AG10803 (cell line): ENCODE data around the gene GALNT18.

ENCODE experiments used
- DNase-seq: peaks from one replicate; pipeline ENCODE4 v3.0.0; 2010; ENCODE audit warnings: low read depth
- H3K4me3 ChIP-seq: 2 replicates; pipeline ENCODE4 v1.5.1; 2011; ENCODE audit warnings: mild to moderate bottlenecking, low read length, control low read depth
- CTCF ChIP-seq: conservative IDR thresholded peaks from 2 replicates; pipeline ENCODE4 v1.5.1; 2011; ENCODE audit warnings: mild to moderate bottlenecking, low read length, control low read depth, inconsistent platforms

GALNT18 gene

DNA sequence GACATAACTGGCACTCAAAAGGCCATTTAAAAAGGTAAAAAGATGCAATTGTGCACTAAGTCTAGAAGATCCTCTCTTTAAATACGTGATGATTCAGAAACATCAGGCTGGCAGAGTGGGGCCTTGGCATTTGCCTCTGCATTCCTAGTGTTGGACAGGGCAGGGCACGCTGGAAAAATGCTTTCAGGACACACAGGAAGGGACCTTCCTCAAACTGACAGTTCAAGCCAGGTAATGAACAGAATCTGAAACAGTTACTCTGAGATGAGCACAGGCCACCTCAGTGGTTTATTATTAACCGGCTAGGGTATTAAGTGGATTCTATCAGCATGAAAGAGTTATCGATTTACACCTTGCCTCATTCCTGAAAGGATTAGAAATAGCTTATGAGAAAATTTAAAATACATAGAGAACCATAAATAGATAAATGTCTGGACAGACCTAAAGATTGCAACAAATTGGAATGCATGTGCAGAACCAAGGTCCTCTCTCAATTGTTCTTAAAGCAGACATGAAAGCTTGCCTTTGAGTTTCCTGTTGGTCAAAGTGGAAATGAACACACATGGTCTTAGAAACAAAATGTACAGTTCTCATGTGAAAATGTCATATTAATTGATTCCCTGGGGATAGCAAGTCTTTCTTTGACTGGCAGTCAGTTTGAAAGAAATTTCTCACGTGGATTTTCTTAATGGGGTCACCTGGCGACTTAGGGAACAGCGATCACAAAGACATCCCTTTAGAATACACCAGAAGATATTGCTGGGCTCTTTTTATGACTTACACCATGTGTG lies 247.3 kb downstream of the GALNT18 start:
- no peak overlapping the region for H3K4me3 ChIP-seq
- no peak for DNase-seq
- no peak for TF ChIP-seq CTCF

GRCh38 chr11:11373934-11374333 lies 247.9 kb downstream of the GALNT18 start:
- TF ChIP-seq CTCF = no peak
- DNase-seq = no peak
- H3K4me3 ChIP-seq = no peak overlapping the region

GRCh38 chr11:11372461-11372860 lies 249.3 kb downstream of the GALNT18 start:
- TF ChIP-seq CTCF = no peak
- no peak overlapping the region for H3K4me3 ChIP-seq
- DNase-seq = no peak

DNA sequence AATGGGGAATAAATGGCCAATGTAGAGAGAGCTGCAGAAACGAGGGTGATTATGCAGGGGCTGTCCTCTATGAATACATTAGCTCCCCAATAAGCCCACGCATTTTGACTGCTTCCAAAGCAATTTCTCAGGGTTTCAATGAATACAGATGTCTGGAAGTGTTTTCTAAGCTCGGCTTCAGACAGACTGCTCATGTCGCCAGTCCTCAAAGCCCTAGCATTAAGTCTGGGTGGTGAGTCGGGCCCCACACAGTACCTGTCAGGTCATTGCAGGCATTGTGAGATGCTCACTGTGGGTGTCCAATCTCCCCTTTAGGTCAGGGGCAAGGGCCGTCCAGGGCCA lies 250.9 kb downstream of the GALNT18 start:
- no peak for DNase-seq
- TF ChIP-seq CTCF = no peak
- no peak overlapping the region for H3K4me3 ChIP-seq

DNA sequence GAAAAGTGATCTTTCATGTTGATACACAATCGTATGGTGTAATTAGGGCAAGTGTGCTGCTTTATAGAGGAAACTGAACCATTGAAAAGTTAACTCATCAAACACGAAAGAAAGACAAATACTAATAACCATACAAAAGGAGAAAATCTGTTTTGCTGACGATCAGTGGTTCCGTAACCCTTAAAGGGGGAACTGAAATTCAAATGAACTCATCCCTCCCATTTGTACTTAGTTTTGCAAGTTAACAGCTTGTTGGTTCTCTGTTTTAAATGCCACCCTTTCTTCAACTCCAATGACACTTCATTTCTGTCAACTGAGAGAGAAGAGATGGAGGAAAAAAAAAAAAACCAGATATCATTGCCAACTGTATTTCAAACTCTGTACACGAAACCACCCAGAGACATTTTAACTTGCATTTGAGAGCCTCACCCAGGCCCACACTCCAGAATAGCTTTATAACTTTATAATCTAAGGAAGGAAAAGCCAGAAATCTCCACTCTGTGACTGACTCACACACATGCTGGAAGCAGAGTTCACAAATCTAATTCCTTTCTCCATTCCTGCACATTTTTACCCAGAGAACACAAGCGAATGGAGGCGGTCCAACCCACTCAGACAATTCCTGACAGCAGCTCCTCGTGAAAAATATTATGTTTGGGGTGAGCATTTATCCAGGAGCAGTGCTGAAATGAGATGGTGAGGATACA lies 251.4 kb downstream of the GALNT18 start:
- DNase-seq = no peak
- TF ChIP-seq CTCF = no peak
- no peak overlapping the region for H3K4me3 ChIP-seq

GRCh38 chr11:11366793-11367192 lies 255.0 kb downstream of the GALNT18 start:
- no peak overlapping the region for H3K4me3 ChIP-seq
- DNase-seq = no peak
- TF ChIP-seq CTCF = no peak

- DNase-seq = no peak
- TF ChIP-seq CTCF = no peak
- no peak overlapping the region for H3K4me3 ChIP-seq
Measured at GRCh38 chr11:11363674-11364073, 258.1 kb downstream of the GALNT18 start.
